ENCODE results near the gene CXCR5. TPM values are rescaled to one million over a fixed set of nuclear protein-coding genes. Genes with fewer than 3 reads are reported as not detected.

The CXCR5 gene
- total RNA-seq, 1 donor from 2014 or later, result not detected

DNA sequence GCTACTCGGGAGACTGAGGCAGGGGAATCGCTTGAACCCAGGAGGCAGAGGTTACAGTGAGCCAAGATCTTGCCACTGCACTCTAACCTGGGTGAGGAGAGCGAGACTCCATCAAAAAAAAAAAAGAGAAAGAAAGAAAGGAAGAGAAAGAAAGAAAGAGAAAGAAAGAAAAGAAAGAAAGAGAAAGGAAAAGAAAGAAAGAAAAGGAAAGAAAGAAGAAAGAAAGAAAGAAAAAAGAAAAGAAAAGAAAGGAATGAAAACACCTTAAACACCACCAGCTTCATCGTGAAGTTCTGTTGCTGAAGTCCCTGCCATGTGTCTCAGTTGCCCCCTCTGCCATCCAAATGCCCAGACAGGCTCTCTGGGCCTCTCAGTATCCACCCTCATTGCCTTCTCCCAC lies 9.9 kb upstream of the CXCR5 start:
- DNase-seq (ENCODE audit: low read depth in 2 of 2), result no peak

DNA sequence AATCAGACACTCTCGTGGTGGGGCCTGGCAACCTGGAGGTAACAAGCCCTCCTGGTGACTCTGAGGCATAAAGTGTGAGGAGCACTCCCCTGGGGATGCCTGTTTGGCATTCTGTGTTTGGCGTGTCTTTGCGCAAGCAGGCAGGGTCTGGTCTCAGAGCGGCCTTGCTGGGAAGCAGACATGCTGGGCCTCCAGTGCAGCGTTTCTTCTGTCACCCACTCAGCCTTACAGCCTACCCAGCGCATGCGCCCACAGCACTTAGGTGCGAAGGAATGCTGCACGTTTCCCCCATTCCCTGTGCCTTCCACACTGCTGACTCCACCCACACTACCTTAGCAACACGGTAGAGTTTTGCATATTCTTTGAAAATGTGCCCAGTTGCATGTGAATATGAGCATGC lies 7.4 kb upstream of the CXCR5 start:
- DNase-seq (ENCODE audit: low read depth in 2 of 2), result no peak

DNA sequence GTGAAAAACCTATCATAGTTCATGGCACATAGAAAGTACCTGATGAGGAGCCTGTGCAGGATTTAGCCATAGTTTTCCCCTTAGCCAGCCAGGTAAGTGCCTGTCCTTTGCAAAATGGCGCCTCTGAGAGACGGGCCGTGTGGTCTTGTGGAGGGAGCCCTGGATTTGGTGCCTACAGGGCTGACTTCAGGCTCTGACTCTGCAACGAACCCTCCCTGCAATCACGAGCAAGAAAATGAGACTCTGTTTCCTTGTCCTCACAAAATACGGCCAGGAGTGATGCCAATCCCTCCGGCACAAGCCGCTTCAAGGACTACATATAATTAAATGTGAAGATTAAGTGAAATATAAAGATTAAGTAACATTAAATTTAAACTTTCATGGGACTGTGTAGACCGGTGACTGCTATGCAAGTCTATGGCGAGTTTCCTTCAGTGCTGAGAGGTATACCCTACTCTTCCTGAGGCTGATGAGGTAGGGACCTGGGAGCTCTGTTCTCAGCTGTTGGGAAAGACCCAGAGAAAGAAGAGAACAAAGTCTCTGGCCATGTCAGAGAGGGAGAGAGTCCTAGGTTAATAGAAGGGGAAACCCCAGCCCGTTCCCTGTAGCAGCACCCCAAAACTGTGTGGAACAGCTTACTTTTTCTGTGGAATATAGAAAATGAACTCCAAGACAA lies 6.1 kb upstream of the CXCR5 start:
- DNase-seq (ENCODE audit: low read depth in 2 of 2), result no peak

DNA sequence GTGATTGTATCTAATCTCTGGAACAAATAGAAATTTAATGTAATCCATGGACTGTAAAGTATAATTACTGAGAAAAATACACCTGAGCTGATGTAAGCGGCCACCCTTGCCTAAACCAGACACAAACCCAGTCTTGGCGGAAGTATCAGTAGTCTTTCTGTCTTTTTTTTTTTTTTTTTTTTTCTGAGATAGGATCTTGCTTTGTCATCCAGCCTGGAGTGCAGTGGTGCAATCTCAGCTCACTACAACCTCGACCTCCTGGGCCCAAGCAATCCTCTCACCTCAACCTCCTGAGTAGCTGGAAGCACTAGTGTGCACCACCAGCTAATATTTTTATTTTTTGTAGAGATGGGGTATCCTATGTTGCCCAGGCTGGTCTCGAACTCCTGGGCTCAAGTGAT lies 5.5 kb upstream of the CXCR5 start:
- no peak for DNase-seq (ENCODE audit: low read depth in 2 of 2)

DNA sequence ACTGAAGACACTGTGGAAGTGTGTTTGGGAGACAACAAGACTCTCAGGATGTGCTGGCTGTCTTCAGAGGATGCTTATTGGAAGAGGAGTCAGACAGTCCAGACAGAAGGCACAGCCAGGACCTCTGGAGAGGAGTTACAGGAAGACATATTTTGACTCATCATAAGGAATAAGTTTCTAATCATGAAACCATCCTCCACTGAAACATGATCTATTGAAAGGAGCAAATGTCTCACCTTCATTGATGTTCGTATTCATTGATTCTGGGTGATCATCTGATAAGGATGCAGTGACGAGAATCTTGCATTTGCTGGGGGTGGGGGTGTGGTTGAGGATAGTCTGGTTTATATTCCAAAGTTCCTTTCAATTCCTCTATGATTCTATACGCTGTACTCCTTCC lies 2.5 kb upstream of the CXCR5 start:
- DNase-seq (ENCODE audit: low read depth in 2 of 2), result no peak

DNA sequence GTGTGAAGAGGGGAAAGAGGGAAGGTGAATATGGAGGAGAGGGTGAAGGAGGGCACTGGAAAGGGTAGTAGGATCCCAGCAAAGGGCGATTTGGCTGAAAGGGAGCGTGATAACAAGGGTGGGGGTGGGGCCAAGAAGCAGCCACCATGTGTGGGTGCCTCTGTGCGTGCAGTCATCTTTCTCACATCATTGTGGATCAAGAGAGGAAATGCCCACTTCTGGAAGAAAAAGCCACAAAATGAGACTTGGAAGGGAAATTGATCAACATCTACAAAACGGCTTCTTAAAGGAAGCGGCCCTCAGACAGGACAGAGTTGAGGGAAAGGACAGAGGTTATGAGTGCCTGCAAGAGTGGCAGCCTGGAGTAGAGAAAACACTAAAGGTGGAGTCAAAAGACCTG lies 1.2 kb upstream of the CXCR5 start:
- no peak for DNase-seq (ENCODE audit: low read depth in 2 of 2)

GRCh38 chr11:118883004-118883367 lies 706 bp upstream of the CXCR5 start:
- no peak for DNase-seq (ENCODE audit: low read depth in 2 of 2)

- DNase-seq (ENCODE audit: low read depth in 2 of 2), result no peak
Measured at GRCh38 chr11:118884875-118885274, 1.2 kb downstream of the CXCR5 start.

DNA sequence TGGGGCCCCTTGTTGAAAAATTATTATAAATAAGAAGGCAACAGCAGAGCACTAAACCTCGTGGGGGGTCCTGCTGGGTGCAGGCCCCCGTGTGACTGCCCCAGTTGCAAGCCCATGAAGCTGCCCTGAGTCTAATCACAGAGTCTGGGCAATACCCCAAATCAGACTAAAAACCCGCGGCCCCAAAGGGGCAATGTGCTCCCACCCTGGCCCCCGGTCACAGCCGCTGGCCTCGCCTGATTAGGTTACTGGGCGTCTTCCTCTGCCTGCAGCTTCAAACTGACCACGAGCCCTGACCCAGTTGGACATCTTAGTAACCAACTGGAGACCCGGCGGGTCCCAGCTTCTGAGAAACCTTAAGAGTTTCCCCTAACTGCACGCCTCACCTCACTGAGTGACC lies 1.6 kb downstream of the CXCR5 start:
- no peak for DNase-seq (ENCODE audit: low read depth in 2 of 2)

GRCh38 chr11:118885831-118886565 lies 2.3 kb downstream of the CXCR5 start:
- no peak for DNase-seq (ENCODE audit: low read depth in 2 of 2)

- no peak for DNase-seq (ENCODE audit: low read depth in 2 of 2)
Measured at GRCh38 chr11:118886681-118887111, 3.0 kb downstream of the CXCR5 start.

GRCh38 chr11:118887206-118887605 lies 3.5 kb downstream of the CXCR5 start:
- no peak for DNase-seq (ENCODE audit: low read depth in 2 of 2)

DNA sequence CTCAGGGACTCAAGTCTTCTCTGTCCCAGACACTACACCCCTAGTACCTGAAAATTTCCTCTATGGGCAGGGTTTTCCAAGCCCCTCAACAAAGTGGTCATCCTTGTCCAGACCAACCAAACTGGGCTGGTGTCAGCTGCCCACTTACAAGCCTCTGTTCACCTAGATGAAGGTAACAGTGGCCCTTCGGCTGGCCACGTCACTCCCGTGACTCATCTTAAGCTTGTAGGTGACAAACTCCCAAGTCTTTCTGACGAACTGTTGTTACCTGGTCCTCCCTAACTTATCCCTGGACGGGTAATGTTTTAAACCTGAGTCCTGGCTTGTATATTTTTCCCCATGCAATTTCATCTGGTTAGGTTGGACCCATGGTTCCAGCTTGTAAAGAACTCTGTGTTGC lies 4.7 kb downstream of the CXCR5 start:
- no peak for DNase-seq (ENCODE audit: low read depth in 2 of 2)

- no peak for DNase-seq (ENCODE audit: low read depth in 2 of 2)
Measured at GRCh38 chr11:118889797-118890196, 6.1 kb downstream of the CXCR5 start.

- DNase-seq (ENCODE audit: low read depth in 2 of 2), result no peak
Measured at GRCh38 chr11:118892514-118892913, 8.8 kb downstream of the CXCR5 start.

DNA sequence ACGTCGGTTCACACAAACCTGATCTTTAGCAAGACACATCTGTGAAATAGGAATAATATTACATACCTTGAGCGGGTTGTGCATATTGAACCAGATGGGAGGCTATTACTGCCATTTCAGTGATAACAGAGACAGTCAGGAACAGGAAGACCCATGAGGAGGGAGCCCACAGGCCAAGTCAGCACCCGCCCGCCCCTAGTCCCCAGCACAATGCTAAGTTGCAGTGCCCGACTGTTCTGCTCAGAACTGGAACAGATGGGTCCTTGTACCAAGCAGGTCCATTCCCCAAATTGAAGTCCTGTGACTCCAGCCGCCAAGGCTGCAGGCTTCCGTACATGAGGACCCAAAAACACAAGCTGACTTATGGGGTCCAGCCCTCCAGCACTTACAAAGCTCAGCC lies 9.3 kb downstream of the CXCR5 start:
- no peak for DNase-seq (ENCODE audit: low read depth in 2 of 2)

- no peak for DNase-seq (ENCODE audit: low read depth in 2 of 2)
Measured at GRCh38 chr11:118893662-118894061, 10.0 kb downstream of the CXCR5 start.

DNA sequence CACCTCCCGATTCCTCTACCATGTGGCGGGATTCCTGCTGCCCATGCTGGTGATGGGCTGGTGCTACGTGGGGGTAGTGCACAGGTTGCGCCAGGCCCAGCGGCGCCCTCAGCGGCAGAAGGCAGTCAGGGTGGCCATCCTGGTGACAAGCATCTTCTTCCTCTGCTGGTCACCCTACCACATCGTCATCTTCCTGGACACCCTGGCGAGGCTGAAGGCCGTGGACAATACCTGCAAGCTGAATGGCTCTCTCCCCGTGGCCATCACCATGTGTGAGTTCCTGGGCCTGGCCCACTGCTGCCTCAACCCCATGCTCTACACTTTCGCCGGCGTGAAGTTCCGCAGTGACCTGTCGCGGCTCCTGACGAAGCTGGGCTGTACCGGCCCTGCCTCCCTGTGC lies 10.5 kb downstream of the CXCR5 start:
- DNase-seq (ENCODE audit: low read depth in 2 of 2), result no peak

GRCh38 chr11:118895093-118896039 lies 11.7 kb downstream of the CXCR5 start:
- DNase-seq (ENCODE audit: low read depth in 2 of 2), result no peak

GRCh38 chr11:118896472-118896913 lies 12.8 kb downstream of the CXCR5 start:
- no peak for DNase-seq (ENCODE audit: low read depth in 2 of 2)

DNA sequence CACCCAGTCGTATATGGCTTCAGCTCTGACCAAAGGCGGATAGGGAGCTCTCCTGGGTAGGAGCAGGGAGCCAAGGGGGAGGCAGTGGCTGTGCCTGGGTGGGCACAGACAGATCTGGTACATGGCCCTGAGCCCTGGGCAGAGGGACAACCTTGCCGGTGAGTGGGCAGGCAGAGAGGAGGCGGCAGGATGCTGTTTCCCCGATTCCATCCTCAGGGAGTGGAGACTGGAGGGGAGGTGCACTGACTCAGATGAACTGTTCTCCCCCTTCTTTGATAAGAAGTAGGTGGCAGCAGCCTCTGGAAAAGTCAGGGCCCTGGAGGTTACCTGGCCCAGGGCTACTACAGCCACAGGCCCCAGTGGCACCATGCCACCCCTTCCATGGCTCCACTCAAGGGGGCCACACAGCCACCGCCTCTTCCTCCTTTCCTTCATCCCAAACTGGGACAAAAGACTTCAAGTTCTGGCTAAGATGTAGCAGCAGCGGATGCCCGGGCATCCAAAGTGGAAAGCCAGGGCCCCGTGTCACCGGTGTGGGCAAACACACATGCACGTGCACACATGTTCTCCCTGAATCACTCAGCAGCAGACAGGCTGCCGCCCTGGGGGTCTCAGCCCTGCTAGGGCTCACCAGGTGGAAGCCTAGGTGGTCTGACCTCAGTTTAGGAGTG lies 13.4 kb downstream of the CXCR5 start:
- no peak for DNase-seq (ENCODE audit: low read depth in 2 of 2)
